ENCODE results near the gene GOLGA7B.

Gene GOLGA7B

GRCh38 chr10:97863808-97864207 lies 14.2 kb downstream of the GOLGA7B start:
- TF ChIP-seq KLF17 (tag by site-specific recombination; IDR thresholded peaks at IDR 0.05): no peak
- no peak for TF ChIP-seq KLF1 (tag by site-specific recombination; IDR thresholded peaks at IDR 0.05)
- TF ChIP-seq ZNF433 (tag by site-specific recombination; IDR thresholded peaks at IDR 0.05; ENCODE audit: low read depth): no peak
- no peak for TF ChIP-seq ZNF610 (tag by site-specific recombination; IDR thresholded peaks at IDR 0.05; ENCODE audit: borderline replicate concordance)
- TF ChIP-seq ZNF571 (tag by site-specific recombination; IDR thresholded peaks at IDR 0.05): no peak
- TF ChIP-seq ZSCAN23 (tag by site-specific recombination; IDR thresholded peaks at IDR 0.05): no peak
- TF ChIP-seq ZNF394 (tag by site-specific recombination; IDR thresholded peaks at IDR 0.05; ENCODE audit: borderline replicate concordance): no peak
- no peak for TF ChIP-seq EGR2 (tag by site-specific recombination; IDR thresholded peaks at IDR 0.05; ENCODE audit: low read depth)
- no peak for TF ChIP-seq ZNF146 (tag by site-specific recombination; IDR thresholded peaks at IDR 0.05)
- no peak for TF ChIP-seq IKZF3 (tag by site-specific recombination; IDR thresholded peaks at IDR 0.05)
- no peak for TF ChIP-seq ZNF585B (tag by site-specific recombination; IDR thresholded peaks at IDR 0.05)
- TF ChIP-seq ZNF132 (tag by site-specific recombination; IDR thresholded peaks at IDR 0.05; ENCODE audit: borderline replicate concordance): no peak
- TF ChIP-seq ZNF530 (tag by site-specific recombination; IDR thresholded peaks at IDR 0.05; ENCODE audit: low read depth): no peak
- CTCF ChIA-PET: interaction anchor here (0.7 to 2.9 kb wide), 2 partner anchors 72 to 446 kb away, joined by 3 to 13 read pairs; no protein-coding TSS in a partner anchor
- H3K36me3 ChIP-seq (ENCODE audit: control insufficient read depth in 2 of 2, insufficient read depth in 1 of 2, low read length in 2 of 2): no peaks in the 10 kb centered on the region
- no peaks in the 10 kb centered on the region for H3K4me1 ChIP-seq (ENCODE audit: control insufficient read depth, insufficient read depth, low read length)
- H3K4me3 ChIP-seq (ENCODE audit: low read depth, low read length): no peak overlapping the region
- no peaks in the 10 kb centered on the region for H3K9me3 ChIP-seq (ENCODE audit: control insufficient read depth, insufficient read depth, low read depth, low read length)
- POLR2A ChIA-PET: no interaction called here
- H3K27ac ChIP-seq (ENCODE audit: extremely low read depth, low read depth, low read length): no peak overlapping the region

- CTCF ChIA-PET: no interaction called here
- Histone ChIP-seq H3K36me3 (ENCODE audit: control insufficient read depth in 2 of 2, insufficient read depth in 1 of 2, low read length in 2 of 2) (no peaks in the 10 kb centered on the region), H3K4me3 (ENCODE audit: low read depth, low read length) (no peak overlapping the region), H3K9me3 (ENCODE audit: control insufficient read depth, insufficient read depth, low read depth, low read length) (no peaks in the 10 kb centered on the region), H3K27ac (ENCODE audit: extremely low read depth, low read depth, low read length) (no peak overlapping the region), H3K4me1 (ENCODE audit: control insufficient read depth, insufficient read depth, low read length) (peaks cover 3% of the 10 kb centered on the region; the same call in 1 of the 2 replicates)
- POLR2A ChIA-PET: no interaction called here
- TF ChIP-seq RBAK (tag by site-specific recombination; IDR thresholded peaks at IDR 0.05) (no peak), AEBP2 (tag by site-specific recombination; IDR thresholded peaks at IDR 0.05; ENCODE audit: borderline replicate concordance) (no peak), ZBTB17 (tag by site-specific recombination; IDR thresholded peaks at IDR 0.05) (no peak), ZSCAN18 (tag by site-specific recombination; IDR thresholded peaks at IDR 0.05) (no peak), ZNF610 (tag by site-specific recombination; IDR thresholded peaks at IDR 0.05; ENCODE audit: borderline replicate concordance) (no peak), ZSCAN30 (tag by site-specific recombination; IDR thresholded peaks at IDR 0.05) (no peak), ZNF76 (tag by site-specific recombination; IDR thresholded peaks at IDR 0.05; ENCODE audit: borderline replicate concordance, low read depth) (no peak), ZNF155 (tag by site-specific recombination; IDR thresholded peaks at IDR 0.05) (no peak), BCL11B (tag by site-specific recombination; IDR thresholded peaks at IDR 0.05; ENCODE audit: low read depth) (no peak), KLF9 (tag by site-specific recombination; IDR thresholded peaks at IDR 0.05; ENCODE audit: low read depth) (no peak), ZNF449 (tag by site-specific recombination; IDR thresholded peaks at IDR 0.05) (no peak), ZBTB20 (tag by site-specific recombination; IDR thresholded peaks at IDR 0.05) (no peak), MEIS1 (CRISPR knock-in tag; IDR thresholded peaks at IDR 0.05; ENCODE audit: borderline replicate concordance) (no peak), SCRT2 (tag by site-specific recombination; IDR thresholded peaks at IDR 0.05) (no peak), ZNF624 (tag by site-specific recombination; IDR thresholded peaks at IDR 0.05) (no peak), ZNF580 (tag by site-specific recombination; IDR thresholded peaks at IDR 0.05) (no peak), ZNF362 (tag by site-specific recombination; IDR thresholded peaks at IDR 0.05) (no peak)
Observed at GRCh38 chr10:97865488-97865887, 15.8 kb downstream of the GOLGA7B start.

Measured in HEK293 (cell line).